Common myeloid progenitor, CD34-positive (primary cell): Measurements from ENCODE around the gene MORN4.
A peak's percentile ranks its signal among the peaks of the same experiment; 100 is the strongest.
"Not testable (repeated sequence)": the region's sequence is repeated elsewhere in the genome, so short reads cannot be mapped to it uniquely, and the experiment has no call there.

Experiments used
- CTCF ChIA-PET: fragments of 350-600 bp; sonication (Branson Sonifier 250); formaldehyde crosslinking; loops from one replicate; lab custom pipeline; 2021; ENCODE audit warnings: antibody characterized with exemption; lab: Charles Lee
- POLR2A ChIA-PET: fragments of 350-600 bp; sonication (Branson Sonifier 250); formaldehyde crosslinking; loops from one replicate; lab custom pipeline; 2021; ENCODE audit warnings: antibody characterized with exemption; lab: Charles Lee
- DNase-seq, 3 donors: peaks; one replicate each; pipeline versions ENCODE4 v3.0.0 to v3.0.0-alpha.2; 2013
- H3K27ac ChIP-seq, 2 experiments: 1 replicate in 1 of 2; 2 replicates in 1 of 2; pipeline ENCODE4 v1.7.0; 2013; ENCODE audit warnings: inconsistent platforms in 2 of 2, low read length in 2 of 2, mild to moderate bottlenecking in 2 of 2, low read depth in 1 of 2, moderate library complexity in 1 of 2; ENCODE audit not compliant: severe bottlenecking in 2 of 2, insufficient read depth in 1 of 2, poor library complexity in 1 of 2
- H3K27me3 ChIP-seq, 5 experiments: replicated peaks in 2 of 5; 1 replicate in 3 of 5; 2 replicates in 2 of 5; pipeline versions ENCODE4 v1.6.1 to v1.7.0; 2013; ENCODE audit warnings: low read length in 4 of 5, mild to moderate bottlenecking in 2 of 5, moderate library complexity in 2 of 5, inconsistent platforms in 1 of 5; ENCODE audit not compliant: insufficient read depth in 5 of 5, control insufficient read depth in 4 of 5
- H3K36me3 ChIP-seq, 4 experiments: 1 replicate in 2 of 4; 2 replicates in 2 of 4; pipeline versions ENCODE4 v1.6.1 to v1.7.0; 2013; ENCODE audit warnings: low read length in 3 of 4, control low read depth in 1 of 4, mild to moderate bottlenecking in 1 of 4; ENCODE audit not compliant: control insufficient read depth in 4 of 4, insufficient read depth in 4 of 4
- H3K4me1 ChIP-seq, 4 experiments: 1 replicate in 3 of 4; 2 replicates in 1 of 4; pipeline versions ENCODE4 v1.6.1 to v1.7.1; 2013; ENCODE audit warnings: low read length in 3 of 4, mild to moderate bottlenecking in 3 of 4, control low read depth in 1 of 4, inconsistent platforms in 1 of 4, moderate library complexity in 1 of 4; ENCODE audit not compliant: control insufficient read depth in 4 of 4, insufficient read depth in 4 of 4; ENCODE audit errors: control extremely low read depth in 1 of 4
- H3K4me3 ChIP-seq, 7 experiments: 1 replicate in 4 of 7; 2 replicates in 3 of 7; pipeline versions ENCODE4 v1.5.1 to v1.7.0; 2013; ENCODE audit warnings: mild to moderate bottlenecking in 7 of 7, low read length in 6 of 7, moderate library complexity in 6 of 7, inconsistent platforms in 2 of 7, low read depth in 2 of 7, control low read depth in 1 of 7; ENCODE audit not compliant: insufficient read depth in 4 of 7, control insufficient read depth in 1 of 7; ENCODE audit errors: extremely low read depth in 1 of 7
- H3K9me3 ChIP-seq, 5 experiments: 1 replicate in 4 of 5; 2 replicates in 1 of 5; pipeline versions ENCODE4 v1.6.1 to v1.7.1; 2013; ENCODE audit warnings: low read length in 4 of 5, mild to moderate bottlenecking in 2 of 5, inconsistent platforms in 1 of 5, low read depth in 1 of 5, moderate library complexity in 1 of 5; ENCODE audit not compliant: control insufficient read depth in 4 of 5, insufficient read depth in 2 of 5; ENCODE audit errors: control extremely low read depth in 1 of 5
- WGBS: methylation state at CpG from one replicate; pipeline ENCODE4 v1.1.5; 2013; ENCODE audit not compliant: insufficient coverage; 5-methylcytosine and 5-hydroxymethylcytosine counted together

MORN4 gene

DNA sequence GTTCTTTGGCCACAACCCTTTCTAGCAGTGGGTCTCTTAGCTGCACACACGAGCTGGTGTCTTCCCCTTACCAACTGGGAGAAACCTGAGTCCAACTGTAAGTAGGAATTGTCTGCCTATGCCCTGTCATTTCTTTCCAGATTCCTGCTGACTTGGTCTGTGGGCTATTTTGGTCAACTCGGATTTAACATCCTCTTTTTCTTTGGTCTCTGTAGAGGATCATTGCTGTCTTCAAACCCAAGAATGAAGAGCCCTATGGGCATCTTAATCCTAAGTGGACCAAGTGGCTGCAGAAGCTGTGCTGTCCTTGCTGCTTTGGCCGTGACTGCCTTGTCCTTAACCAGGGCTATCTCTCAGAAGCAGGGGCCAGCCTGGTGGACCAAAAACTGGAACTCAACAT lies 17.4 kb upstream of the MORN4 start:
- DNase-seq: no peak
- H3K36me3 ChIP-seq: peaks cover 6 to 25% (median 19%) of the 10 kb centered on the region in 4 experiments
- WGBS: 95% methylated on average over 3 of the region's 3 CpGs
- no peaks in the 10 kb centered on the region for H3K9me3 ChIP-seq
- H3K4me3 ChIP-seq: no peak overlapping the region
- no peak overlapping the region for H3K27ac ChIP-seq
- ChIA-PET POLR2A (no interaction called here), CTCF (interaction anchor here (1.1 kb wide), 1 partner anchor 17 kb away, joined by 4 read pairs; no protein-coding TSS in a partner anchor)
- peaks cover 0 to 18% (median 2%) of the 10 kb centered on the region in 4 experiments for H3K4me1 ChIP-seq
- H3K27me3 ChIP-seq: no peaks in the 10 kb centered on the region

DNA sequence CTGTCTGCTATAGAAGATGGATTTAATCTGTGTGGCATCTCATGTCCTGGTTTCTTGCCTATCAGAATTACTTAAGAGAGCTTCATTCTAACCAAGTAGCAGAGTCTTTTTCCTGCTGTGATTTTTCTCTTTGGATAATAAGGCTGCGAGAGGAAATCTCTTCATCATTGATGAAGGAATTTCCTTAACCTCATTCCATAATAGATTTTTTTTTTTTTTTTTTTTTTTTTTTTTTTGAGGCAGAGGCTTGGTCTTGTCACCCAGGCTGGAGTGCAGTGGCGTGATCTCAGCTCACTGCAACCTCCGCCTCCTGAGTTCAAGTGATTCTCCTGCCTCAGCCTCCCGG lies 16.1 kb upstream of the MORN4 start:
- CTCF ChIA-PET: interaction anchor here (1.0 to 2.0 kb wide), 3 partner anchors 28 to 83 kb away, joined by 3 to 5 read pairs (median 3); no protein-coding TSS in a partner anchor
- POLR2A ChIA-PET, H3K4me3 ChIP-seq, H3K27ac ChIP-seq, DNase-seq, H3K27me3 ChIP-seq, H3K9me3 ChIP-seq: not testable (repeated sequence)
- Histone ChIP-seq H3K36me3 (peaks cover 8 to 29% (median 21%) of the 10 kb centered on the region in 4 experiments), H3K4me1 (peaks cover 0 to 18% (median 2%) of the 10 kb centered on the region in 4 experiments)
- WGBS: no CpG with 5 or more reads among the region's 4 CpGs

DNA sequence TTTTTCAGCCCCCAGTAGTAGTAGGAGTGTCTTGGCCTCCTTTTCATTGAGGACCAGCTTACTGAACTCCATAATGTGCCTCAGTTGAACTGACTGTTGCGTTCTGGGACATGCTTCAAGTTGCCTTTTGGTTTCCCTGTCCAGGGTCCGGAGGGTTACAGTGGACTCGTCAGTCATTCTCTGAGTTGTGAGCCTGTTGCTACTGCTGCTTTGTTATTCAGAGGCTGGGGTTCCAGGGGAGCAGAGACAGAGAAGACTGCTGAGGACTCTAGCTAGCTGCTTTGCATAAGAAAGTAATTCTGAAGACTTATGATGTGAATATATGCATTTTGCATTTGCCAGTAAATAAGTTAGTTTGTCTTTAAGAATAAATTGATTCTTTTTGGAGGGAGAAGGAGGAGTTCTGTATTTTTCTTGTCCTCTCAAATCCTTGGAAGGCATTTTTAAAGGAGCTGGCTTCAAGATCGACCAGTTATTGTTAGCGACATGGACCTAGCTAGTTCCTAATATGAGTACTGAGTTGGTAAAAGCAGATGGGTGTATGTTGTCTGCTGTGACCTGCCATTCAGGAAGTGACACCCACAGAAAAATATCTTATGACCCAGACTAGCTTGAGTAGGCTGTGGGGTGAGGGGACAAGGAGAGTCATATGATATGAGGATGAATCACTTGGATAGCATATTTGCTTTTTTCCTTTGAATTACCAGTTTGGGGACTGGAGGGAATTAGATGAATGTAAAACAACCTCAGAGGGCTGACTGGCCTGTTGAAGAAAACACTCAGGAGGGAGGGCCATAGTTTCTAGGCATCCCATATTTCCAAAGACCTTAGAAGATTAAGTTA lies 15.5 kb upstream of the MORN4 start:
- no peak overlapping the region for H3K4me3 ChIP-seq
- POLR2A ChIA-PET: no interaction called here
- 98% methylated on average over 5 of the region's 5 CpGs for WGBS

DNA sequence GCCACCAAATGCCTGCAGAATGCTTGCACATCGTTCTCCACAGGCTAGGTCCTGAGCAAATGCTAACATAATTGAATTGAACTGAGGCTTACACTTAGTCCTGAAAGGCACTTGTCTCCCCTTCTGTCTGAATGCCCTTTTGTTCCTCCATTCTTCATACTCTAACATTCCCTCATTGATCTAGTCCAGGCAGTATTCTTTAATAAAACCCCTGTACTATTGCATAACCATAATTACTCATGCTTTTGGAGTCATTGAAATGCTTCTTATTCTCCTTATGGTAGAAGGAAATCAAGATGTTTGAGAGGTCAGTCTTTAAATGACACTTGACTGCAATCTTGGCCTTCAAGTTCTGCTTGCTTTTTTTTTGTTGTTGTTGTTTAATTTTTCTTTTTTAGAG lies 14.3 kb upstream of the MORN4 start:
- H3K27ac ChIP-seq: no peak overlapping the region

More for the DNA sequence above, 15.5 kb upstream of the MORN4 start:
- no peaks in the 10 kb centered on the region for H3K27me3 ChIP-seq
- H3K4me1 ChIP-seq: peaks cover 0 to 18% (median 2%) of the 10 kb centered on the region in 4 experiments
- CTCF ChIA-PET: interaction anchor here (1.0 to 2.0 kb wide), 3 partner anchors 29 to 84 kb away, joined by 3 to 5 read pairs (median 3); no protein-coding TSS in a partner anchor
- H3K9me3 ChIP-seq: no peaks in the 10 kb centered on the region
- peak; percentile 22 to 70 (median 53) for DNase-seq
- peak overlapping the region in 1 of 2 experiments; percentile 55 for H3K27ac ChIP-seq
- H3K36me3 ChIP-seq: peaks cover 8 to 32% (median 20%) of the 10 kb centered on the region in 4 experiments

DNA sequence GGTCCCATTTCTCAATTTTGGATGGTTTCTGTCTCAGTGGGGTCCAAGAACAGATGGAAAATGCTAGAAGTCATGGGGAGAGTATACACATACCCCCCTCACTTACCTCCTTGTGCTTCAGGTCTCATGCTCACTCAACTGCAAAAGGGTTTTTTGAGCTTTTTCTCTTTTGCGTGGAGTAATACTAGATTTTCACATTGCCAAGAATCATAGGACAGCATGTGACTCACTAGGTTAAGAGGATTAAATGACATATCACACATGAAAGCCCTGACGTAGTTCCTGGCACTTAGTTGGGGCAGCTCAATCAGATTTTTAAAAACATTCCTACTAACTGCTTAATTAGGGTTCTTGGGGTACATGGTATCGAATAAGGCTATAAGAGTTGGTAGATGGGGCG lies 11.6 kb upstream of the MORN4 start:
- POLR2A ChIA-PET: no interaction called here
- CTCF ChIA-PET: interaction anchor here (0.7 kb wide), 1 partner anchor 34 kb away, joined by 3 read pairs; no protein-coding TSS in a partner anchor
- H3K4me3 ChIP-seq: no peak overlapping the region
- H3K27ac ChIP-seq: no peak overlapping the region
- DNase-seq: no peak
- peaks cover 3 to 24% (median 14%) of the 10 kb centered on the region in 4 experiments for H3K4me1 ChIP-seq
- WGBS: no CpG with 5 or more reads among the region's 4 CpGs
- H3K27me3 ChIP-seq: peaks cover 0 to 3% (median 0%) of the 10 kb centered on the region in 5 experiments
- no peaks in the 10 kb centered on the region for H3K9me3 ChIP-seq
- H3K36me3 ChIP-seq: peaks cover 2 to 13% (median 3%) of the 10 kb centered on the region in 4 experiments

More for the DNA sequence above, 14.3 kb upstream of the MORN4 start:
- H3K36me3 ChIP-seq: peaks cover 8 to 26% (median 12%) of the 10 kb centered on the region in 4 experiments
- no peak for DNase-seq
- H3K27me3 ChIP-seq: no peaks in the 10 kb centered on the region
- H3K9me3 ChIP-seq: no peaks in the 10 kb centered on the region
- whole genome bisulfite sequencing: 92% methylated on average over 1 of the region's 1 CpG
- peaks cover 0 to 12% (median 2%) of the 10 kb centered on the region in 4 experiments for H3K4me1 ChIP-seq
- POLR2A ChIA-PET: no interaction called here
- CTCF ChIA-PET: no interaction called here
- no peak overlapping the region for H3K4me3 ChIP-seq

DNA sequence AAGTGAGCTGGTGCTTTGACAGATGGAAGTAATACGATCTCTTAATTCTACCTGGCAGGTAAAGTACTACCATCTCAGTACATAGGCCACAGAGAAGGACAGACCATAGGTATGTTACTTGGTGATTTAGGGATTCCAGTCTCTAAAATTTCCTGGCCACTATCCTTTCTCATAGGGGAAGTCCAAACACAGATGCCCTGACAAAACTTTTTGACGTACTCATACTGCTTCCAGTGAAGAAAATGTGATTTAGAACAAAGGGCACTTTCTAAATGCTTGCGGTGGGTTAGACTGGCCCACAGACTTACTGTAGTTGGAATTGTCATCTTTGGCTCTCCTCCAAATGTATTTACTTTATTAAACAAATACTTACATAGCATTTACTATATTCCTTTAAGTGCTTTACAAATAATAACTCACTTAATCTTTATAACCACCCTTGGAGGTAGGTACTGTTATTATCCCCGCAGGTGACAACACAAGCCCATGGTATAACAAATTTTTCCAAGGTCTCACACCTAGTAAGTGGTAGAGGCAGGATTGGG lies 10.2 kb upstream of the MORN4 start:
- peaks cover 0 to 17% (median 15%) of the 10 kb centered on the region in 4 experiments for H3K4me1 ChIP-seq
- ChIA-PET CTCF (interaction anchor here (0.8 kb wide), 1 partner anchor 9 kb away, joined by 3 read pairs; no protein-coding TSS in a partner anchor), POLR2A (no interaction called here)

More for the DNA sequence above, 10.2 kb upstream of the MORN4 start:
- Histone ChIP-seq H3K27ac (no peak overlapping the region), H3K4me3 (no peak overlapping the region), H3K9me3 (no peaks in the 10 kb centered on the region), H3K27me3 (peaks cover 0 to 3% (median 0%) of the 10 kb centered on the region in 5 experiments), H3K36me3 (peaks cover under 1 to 13% (median 3%) of the 10 kb centered on the region in 4 experiments)
- WGBS: 100% methylated on average over 3 of the region's 4 CpGs
- no peak for DNase-seq
